Measurements from ENCODE around the gene TMEM25. TPM values are rescaled to one million over a fixed set of nuclear protein-coding genes. Genes with fewer than 3 reads are reported as not detected.

TMEM25 gene
- total RNA-seq, 1 experiment from 2014 or later, result 24.5 TPM

- Histone ChIP-seq H4K8ac (replicated peaks; ENCODE audit: insufficient read length, low read depth, low read length) (no peak overlapping the region), H3K23me2 (ENCODE audit: insufficient read length, low read depth, low read length, poor library complexity, severe bottlenecking) (peaks cover 7% of the 10 kb centered on the region), H4K20me1 (ENCODE audit: control insufficient read depth, insufficient read depth, insufficient read length) (no peaks in the 10 kb centered on the region), H3K56ac (ENCODE audit: insufficient read length, low read depth, low read length) (no peak overlapping the region), H2BK5ac (ENCODE audit: insufficient read length, low read length) (no peak overlapping the region), H2AK5ac (ENCODE audit: insufficient read length, low read length) (no peak overlapping the region), H4K5ac (ENCODE audit: insufficient read length, low read depth, low read length) (no peak overlapping the region), H3K4me1 (ENCODE audit: insufficient read depth, low read length) (no peaks in the 10 kb centered on the region), H2BK120ac (ENCODE audit: low read depth, low read length, poor library complexity, severe bottlenecking) (no peak overlapping the region), H3K4me2 (ENCODE audit: insufficient read depth, insufficient read length, low read length) (no peak overlapping the region), H3K27ac (ENCODE audit: insufficient read length, low read depth, low read length) (no peak overlapping the region), H3K14ac (ENCODE audit: insufficient read depth, low read length) (no peak overlapping the region), H3T11ph (ENCODE audit: low read length) (no peak overlapping the region), H3K79me2 (ENCODE audit: insufficient read depth, low read length) (peaks cover 16% of the 10 kb centered on the region; the same call in 1 of the 2 replicates), H3K4ac (ENCODE audit: low read depth, low read length) (no peak overlapping the region), H3K9ac (ENCODE audit: extremely low read depth, insufficient read length, low read length) (no peak overlapping the region), H2BK20ac (ENCODE audit: low read depth, low read length, poor library complexity, severe bottlenecking) (no peak overlapping the region), H3K79me1 (ENCODE audit: insufficient read depth, low read depth, low read length, poor library complexity, severe bottlenecking) (peaks cover 5% of the 10 kb centered on the region), H2BK12ac (ENCODE audit: insufficient read length, low read depth, low read length) (no peak overlapping the region), H2BK15ac (ENCODE audit: low read depth, low read length) (no peak overlapping the region), H3K9me3 (ENCODE audit: control insufficient read depth, low read depth, low read length) (no peaks in the 10 kb centered on the region), H4K91ac (ENCODE audit: insufficient read length, low read depth, low read length) (no peak overlapping the region), H3K27me3 (ENCODE audit: insufficient read depth, low read length) (no peaks in the 10 kb centered on the region), H3K18ac (ENCODE audit: insufficient read length, low read depth, low read length) (no peak overlapping the region), H2AFZ (ENCODE audit: low read length) (no peak overlapping the region), H3K23ac (ENCODE audit: insufficient read length, low read depth, low read length) (no peak overlapping the region)
- no peak for DNase-seq
- Mint-ChIP-seq H3K9me3 (no peaks in the 10 kb centered on the region; a peak in 2 of 5 replicates), H3K36me3 (ENCODE audit: insufficient read depth in 1 of 3, low read depth in 3 of 3) (peaks cover 0 to 3% (median 0%) of the 10 kb centered on the region in 3 experiments; a peak in 1 of 7 replicates), H3K4me1 (peaks cover 18% of the 10 kb centered on the region in 2 experiments), H3K27ac (no peak overlapping the region), H3K4me3 (no peak overlapping the region), H3K27me3 (ENCODE audit: low read depth) (peaks cover 2% of the 10 kb centered on the region)
- WGBS (ENCODE audit: extremely low coverage, insufficient read length, low lambda C conversion rate), result no CpG with 5 or more reads among the region's 2 CpGs
- TF ChIP-seq CTCF (conservative IDR thresholded peaks at IDR 0.05), result no peak
Measured at GRCh38 chr11:118569670-118570069, 38.7 kb downstream of the TMEM25 start.

Measured in H9 (cell line).